HG03097 (cell line): ENCODE results near the gene BPIFB3.

Source experiments
- ATAC-seq: cut with Tn5 transposase; IDR thresholded peaks from one replicate; pipeline ENCODE4 v1.9.1; 2021; ENCODE audit not compliant: unreplicated experiment, low FRiP score

The BPIFB3 gene

GRCh38 chr20:33059741-33060390 lies 6.2 kb downstream of the BPIFB3 start:
- ATAC-seq, result no peak

GRCh38 chr20:33061658-33062028 lies 7.9 kb downstream of the BPIFB3 start:
- no peak for ATAC-seq

GRCh38 chr20:33062105-33062824 lies 8.6 kb downstream of the BPIFB3 start:
- ATAC-seq, result no peak

GRCh38 chr20:33062825-33063149 lies 9.1 kb downstream of the BPIFB3 start:
- no peak for ATAC-seq

GRCh38 chr20:33063271-33063670 lies 9.6 kb downstream of the BPIFB3 start:
- ATAC-seq, result no peak

GRCh38 chr20:33064572-33065287 lies 11.0 kb downstream of the BPIFB3 start:
- ATAC-seq, result no peak

- no peak for ATAC-seq
Observed at GRCh38 chr20:33065785-33066184, 12.1 kb downstream of the BPIFB3 start.

GRCh38 chr20:33067806-33068205 lies 14.1 kb downstream of the BPIFB3 start:
- ATAC-seq, result no peak

- ATAC-seq, result no peak
Observed at GRCh38 chr20:33068251-33068939, 14.7 kb downstream of the BPIFB3 start.

- ATAC-seq, result no peak
Observed at GRCh38 chr20:33069673-33070072, 16.0 kb downstream of the BPIFB3 start.

GRCh38 chr20:33070111-33071053 lies 16.7 kb downstream of the BPIFB3 start:
- ATAC-seq, result no peak

- ATAC-seq, result no peak
Observed at GRCh38 chr20:33071198-33071597, 17.5 kb downstream of the BPIFB3 start.

- no peak for ATAC-seq
Observed at GRCh38 chr20:33072362-33072761, 18.7 kb downstream of the BPIFB3 start.

- no peak for ATAC-seq
Observed at GRCh38 chr20:33072813-33073212, 19.1 kb downstream of the BPIFB3 start.

GRCh38 chr20:33074675-33075074 lies 21.0 kb downstream of the BPIFB3 start:
- ATAC-seq, result no peak

- no peak for ATAC-seq
Observed at GRCh38 chr20:33075281-33075680, 21.6 kb downstream of the BPIFB3 start.

GRCh38 chr20:33076662-33077372 lies 23.1 kb downstream of the BPIFB3 start:
- no peak for ATAC-seq

- ATAC-seq, result no peak
Observed at GRCh38 chr20:33079259-33079658, 25.6 kb downstream of the BPIFB3 start, which contains the start of gene BPIFB4. BPIFB4 (plus strand) TSS chr20:33079643; CDS start chr20:33081527, 1,884 bp downstream.

GRCh38 chr20:33081411-33082154 lies 27.9 kb downstream of the BPIFB3 start:
- no peak for ATAC-seq
